CMK (cell line): Measurements from ENCODE around the gene SLC44A4.

ENCODE experiments used
- DNase-seq: peaks from one replicate; pipeline ENCODE4 v3.0.0-alpha.2; 2010; ENCODE audit warnings: low read depth

The SLC44A4 gene

GRCh38 chr6:31901415-31901952 lies 22.7 kb upstream of the SLC44A4 start:
- no peak for DNase-seq

GRCh38 chr6:31900917-31901414 lies 22.2 kb upstream of the SLC44A4 start:
- no peak for DNase-seq

- DNase-seq = no peak
Measured at GRCh38 chr6:31899882-31900722, 21.3 kb upstream of the SLC44A4 start.

- no peak for DNase-seq
Measured at GRCh38 chr6:31899215-31899614, 20.4 kb upstream of the SLC44A4 start.

- DNase-seq = no peak
Measured at GRCh38 chr6:31898383-31899011, 19.7 kb upstream of the SLC44A4 start.

GRCh38 chr6:31897612-31898382 lies 19.0 kb upstream of the SLC44A4 start, which contains the start of gene EHMT2:
EHMT2 (minus strand) TSS chr6:31897698; CDS start chr6:31897677, 21 bp downstream.
- DNase-seq = peak; percentile 54

GRCh38 chr6:31896856-31897611 lies 18.2 kb upstream of the SLC44A4 start:
- no peak for DNase-seq

- no peak for DNase-seq
Measured at GRCh38 chr6:31896493-31896855, 17.7 kb upstream of the SLC44A4 start.

- DNase-seq = no peak
Measured at GRCh38 chr6:31892821-31893220, 14.0 kb upstream of the SLC44A4 start.

- no peak for DNase-seq
Measured at GRCh38 chr6:31889331-31889972, 10.7 kb upstream of the SLC44A4 start.

GRCh38 chr6:31888276-31889258 lies 9.8 kb upstream of the SLC44A4 start:
- DNase-seq = no peak

- DNase-seq = no peak
Measured at GRCh38 chr6:31887173-31888007, 8.6 kb upstream of the SLC44A4 start.

- DNase-seq = no peak
Measured at GRCh38 chr6:31886541-31886991, 7.8 kb upstream of the SLC44A4 start.

- no peak for DNase-seq
Measured at GRCh38 chr6:31884528-31885035, 5.8 kb upstream of the SLC44A4 start.

- no peak for DNase-seq
Measured at GRCh38 chr6:31883676-31884075, 4.9 kb upstream of the SLC44A4 start.

- no peak for DNase-seq
Measured at GRCh38 chr6:31882344-31882743, 3.5 kb upstream of the SLC44A4 start.

- no peak for DNase-seq
Measured at GRCh38 chr6:31881136-31881859, 2.5 kb upstream of the SLC44A4 start.

GRCh38 chr6:31880616-31881015 lies 1.8 kb upstream of the SLC44A4 start:
- no peak for DNase-seq
